ENCODE data around the gene PRDM5.
A peak's percentile ranks its signal among the peaks of the same experiment; 100 is the strongest.

Gene PRDM5

DNA sequence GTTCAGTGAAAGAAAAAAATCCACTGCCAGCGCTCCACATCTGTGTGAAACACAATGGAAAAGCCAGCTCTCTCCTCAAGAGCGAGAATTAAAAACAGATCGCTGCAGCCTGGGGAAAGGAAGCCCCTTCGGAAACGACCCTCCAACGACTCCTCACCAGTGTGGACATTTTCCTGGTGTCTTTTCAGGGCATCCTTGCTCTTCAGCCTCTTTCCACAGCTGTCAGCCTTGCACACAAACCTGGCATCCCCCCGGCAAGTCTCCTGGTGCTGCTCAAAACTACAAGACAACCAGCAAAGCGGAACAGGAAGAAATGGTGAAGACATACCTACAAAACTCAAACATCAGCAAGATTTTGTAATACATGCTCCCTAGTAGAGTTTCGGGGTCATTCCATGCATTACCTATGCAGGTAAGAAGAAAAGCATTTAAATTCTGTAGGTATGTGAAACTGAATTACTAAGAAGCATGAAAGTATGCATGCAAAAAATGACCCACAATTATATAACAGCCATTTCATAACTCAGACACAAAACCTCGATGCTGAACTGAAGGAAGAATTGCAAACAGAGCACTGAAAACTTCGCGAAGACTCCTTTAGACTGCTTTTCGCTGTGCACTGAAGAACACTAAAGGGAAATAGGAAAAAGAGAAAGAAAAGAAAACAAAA, 106.1 kb downstream of the PRDM5 start:
- no peak overlapping the region for H3K4me3 ChIP-seq (ENCODE audit: low read depth, low read length)
- TF ChIP-seq, protein P1, sequence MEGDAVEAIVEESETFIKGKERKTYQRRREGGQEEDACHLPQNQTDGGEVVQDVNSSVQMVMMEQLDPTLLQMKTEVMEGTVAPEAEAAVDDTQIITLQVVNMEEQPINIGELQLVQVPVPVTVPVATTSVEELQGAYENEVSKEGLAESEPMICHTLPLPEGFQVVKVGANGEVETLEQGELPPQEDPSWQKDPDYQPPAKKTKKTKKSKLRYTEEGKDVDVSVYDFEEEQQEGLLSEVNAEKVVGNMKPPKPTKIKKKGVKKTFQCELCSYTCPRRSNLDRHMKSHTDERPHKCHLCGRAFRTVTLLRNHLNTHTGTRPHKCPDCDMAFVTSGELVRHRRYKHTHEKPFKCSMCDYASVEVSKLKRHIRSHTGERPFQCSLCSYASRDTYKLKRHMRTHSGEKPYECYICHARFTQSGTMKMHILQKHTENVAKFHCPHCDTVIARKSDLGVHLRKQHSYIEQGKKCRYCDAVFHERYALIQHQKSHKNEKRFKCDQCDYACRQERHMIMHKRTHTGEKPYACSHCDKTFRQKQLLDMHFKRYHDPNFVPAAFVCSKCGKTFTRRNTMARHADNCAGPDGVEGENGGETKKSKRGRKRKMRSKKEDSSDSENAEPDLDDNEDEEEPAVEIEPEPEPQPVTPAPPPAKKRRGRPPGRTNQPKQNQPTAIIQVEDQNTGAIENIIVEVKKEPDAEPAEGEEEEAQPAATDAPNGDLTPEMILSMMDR (IDR thresholded peaks at IDR 0.05; ENCODE audit: low read depth, low read length, missing control alignments): no peak
- in situ Hi-C loops (cut with HindIII; ENCODE audit: low sequenced_read_pairs): no loop called here
- DNase-seq (ENCODE audit: low read depth): no peak

GRCh38 chr4:120815361-120815760, 107.2 kb downstream of the PRDM5 start:
- no peak for DNase-seq (ENCODE audit: low read depth)
- in situ Hi-C loops (cut with HindIII; ENCODE audit: low sequenced_read_pairs): no loop called here
- TF ChIP-seq, protein P1 (IDR thresholded peaks at IDR 0.05; ENCODE audit: low read depth, low read length, missing control alignments): no peak
- no peak overlapping the region for H3K4me3 ChIP-seq (ENCODE audit: low read depth, low read length)

GRCh38 chr4:120814886-120815285, 107.6 kb downstream of the PRDM5 start:
- TF ChIP-seq, protein P1 (IDR thresholded peaks at IDR 0.05; ENCODE audit: low read depth, low read length, missing control alignments): no peak
- DNase-seq (ENCODE audit: low read depth): no peak
- in situ Hi-C loops (cut with HindIII; ENCODE audit: low sequenced_read_pairs): no loop called here
- no peak overlapping the region for H3K4me3 ChIP-seq (ENCODE audit: low read depth, low read length)

DNA sequence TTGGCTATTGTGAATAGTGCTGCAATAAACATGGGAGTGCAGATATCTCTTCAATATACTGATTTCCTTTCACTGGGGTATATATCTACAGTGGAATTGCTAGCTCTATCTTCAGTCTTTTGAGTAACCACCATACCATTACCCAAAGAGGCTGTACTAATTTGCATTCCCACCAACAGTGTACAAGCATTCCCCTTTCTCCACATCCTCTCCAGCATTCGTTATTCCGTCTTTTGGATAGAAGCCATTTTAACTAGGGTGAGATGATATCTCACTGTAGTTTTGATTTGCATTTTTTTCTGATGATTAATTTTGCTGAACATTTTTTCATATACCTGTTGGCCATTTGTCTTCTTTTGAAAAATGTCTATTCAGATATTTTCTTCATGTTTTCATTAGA, 110.3 kb downstream of the PRDM5 start:
- TF ChIP-seq, protein P1 (IDR thresholded peaks at IDR 0.05; ENCODE audit: low read depth, low read length, missing control alignments): no peak
- DNase-seq (ENCODE audit: low read depth): peak; percentile 11
- H3K4me3 ChIP-seq (ENCODE audit: low read depth, low read length): no peak overlapping the region
- in situ Hi-C loops (cut with HindIII; ENCODE audit: low sequenced_read_pairs): no loop called here

DNA sequence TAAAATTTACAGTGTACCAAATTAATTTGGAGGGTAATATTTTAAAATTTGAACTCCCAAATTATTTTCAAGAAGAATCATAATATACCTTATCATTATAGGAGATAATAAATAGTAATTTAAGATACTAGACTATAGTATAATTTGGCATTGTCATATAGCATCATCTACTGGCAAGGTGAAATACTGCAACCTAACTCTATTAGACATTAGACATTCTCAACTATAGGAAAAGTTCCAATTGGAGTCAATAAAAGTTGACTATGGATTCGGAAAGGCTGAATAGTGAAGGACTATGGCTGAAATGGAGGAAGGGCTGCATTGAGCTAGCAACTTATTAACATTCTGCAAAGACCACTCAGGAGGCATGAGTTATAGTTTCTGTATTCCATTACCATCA, 113.0 kb downstream of the PRDM5 start:
- in situ Hi-C loops (cut with HindIII; ENCODE audit: low sequenced_read_pairs): no loop called here
- no peak for DNase-seq (ENCODE audit: low read depth)
- no peak overlapping the region for H3K4me3 ChIP-seq (ENCODE audit: low read depth, low read length)
- TF ChIP-seq, protein P1 (IDR thresholded peaks at IDR 0.05; ENCODE audit: low read depth, low read length, missing control alignments): no peak

- no peak overlapping the region for H3K4me3 ChIP-seq (ENCODE audit: low read depth, low read length)
- DNase-seq (ENCODE audit: low read depth): no peak
- TF ChIP-seq, protein P1 (IDR thresholded peaks at IDR 0.05; ENCODE audit: low read depth, low read length, missing control alignments): no peak
- in situ Hi-C loops (cut with HindIII; ENCODE audit: low sequenced_read_pairs): no loop called here
Measured at GRCh38 chr4:120808475-120809141, 113.9 kb downstream of the PRDM5 start.

All from astrocyte of the cerebellum (primary cell).